HepG2 (cell line): ENCODE data around the gene HLA-DMB. TPM values are rescaled to one million over a fixed set of nuclear protein-coding genes. Genes with fewer than 3 reads are reported as not detected.

Source experiments
- ATAD3A ChIP-seq: sonication (generic); formaldehyde crosslinking; IDR thresholded peaks from 2 replicates; pipeline ENCODE4 v1.4.0; 2020; ENCODE audit warnings: missing genetic modification reagents
- DNMT3B ChIP-seq: conservative IDR thresholded peaks from 2 replicates; pipeline ENCODE4 v1.6.1; 2016; ENCODE audit warnings: missing biosample characterization, control low read depth
- KLF11 ChIP-seq: IDR thresholded peaks from 2 replicates; pipeline ENCODE4 v1.6.1; 2016; ENCODE audit warnings: missing compliant biosample characterization
- KLF6 ChIP-seq: IDR thresholded peaks from 2 replicates; pipeline ENCODE4 v1.8.0; 2016; ENCODE audit warnings: missing biosample characterization, missing genetic modification reagents
- NCOR1 ChIP-seq: fragments of 200-600 bp; sonication (generic); IDR thresholded peaks from 2 replicates; pipeline ENCODE4 v1.7.0; 2017; ENCODE audit warnings: antibody characterized with exemption, low read length, borderline replicate concordance
- PHF5A ChIP-seq: IDR thresholded peaks from one replicate; pipeline ENCODE4 v1.6.1; 2018; ENCODE audit warnings: low read depth, missing genetic modification reagents; ENCODE audit not compliant: unreplicated experiment
- SP4 ChIP-seq: sonication (generic); formaldehyde crosslinking; IDR thresholded peaks from 2 replicates; pipeline ENCODE4 v1.8.1; 2023; ENCODE audit warnings: mild to moderate bottlenecking, missing genetic modification reagents
- TARDBP ChIP-seq: sonication (generic); formaldehyde crosslinking; IDR thresholded peaks from 2 replicates; pipeline ENCODE4 v1.8.0; 2022; ENCODE audit warnings: mild to moderate bottlenecking, missing genetic modification reagents
- ZNF263 ChIP-seq: sonication (generic); formaldehyde crosslinking; IDR thresholded peaks from 2 replicates; pipeline ENCODE4 v1.4.0; 2020; ENCODE audit warnings: missing genetic modification reagents
- ZNF329 ChIP-seq: sonication (generic); formaldehyde crosslinking; IDR thresholded peaks from 2 replicates; pipeline ENCODE4 v1.9.0; 2021; ENCODE audit warnings: low read depth, mild to moderate bottlenecking, missing genetic modification reagents
- ZNF383 ChIP-seq: sonication (generic); formaldehyde crosslinking; IDR thresholded peaks from 2 replicates; pipeline ENCODE4 v1.4.0; 2020; ENCODE audit warnings: missing genetic modification reagents, mild to moderate bottlenecking, borderline replicate concordance
- ZNF878 ChIP-seq: sonication (generic); formaldehyde crosslinking; IDR thresholded peaks from 2 replicates; pipeline ENCODE4 v1.8.1; 2023; ENCODE audit warnings: mild to moderate bottlenecking, missing genetic modification reagents, moderate library complexity
- polyA plus RNA-seq, 8 experiments: library from polyadenylated mRNA; depleted of rRNA in 3 of 8; stranded (reverse) in 7 of 8; unstranded in 1 of 8; fragments of >200 nt; fragmentation: Illumina TruSeq in 4 of 8; extraction: Trizol in 4 of 8; gene quantifications; 2 replicates each; pipeline versions ENCODE4 v1.2.1 to v1.2.3, GENCODE V29; 2011 to 2016; ENCODE audit warnings: low read depth in 4 of 8, missing spikeins in 1 of 8, mixed read lengths in 1 of 8; ENCODE audit not compliant: insufficient read depth in 1 of 8
- total RNA-seq, 5 experiments: library from RNA; depleted of rRNA; stranded (reverse); fragments of >200 nt; fragmentation: Illumina TruSeq; extraction: Trizol; gene quantifications; 2 replicates each; pipeline ENCODE4 v1.2.3, GENCODE V29; 2016; ENCODE audit warnings: low read depth in 1 of 5
- TF ChIP-seq, protein P1 (sequence below): IDR thresholded peaks from 2 replicates; pipeline ENCODE4 v1.6.1; 2016
- TF ChIP-seq, protein P2 (sequence below): sonication (generic); formaldehyde crosslinking; IDR thresholded peaks from 2 replicates; pipeline ENCODE4 v1.8.1; 2023; ENCODE audit warnings: mild to moderate bottlenecking, missing genetic modification reagents, borderline replicate concordance
- TF ChIP-seq, protein P3 (sequence below): sonication (generic); formaldehyde crosslinking; IDR thresholded peaks from 2 replicates; pipeline ENCODE4 v1.8.0; 2022; ENCODE audit warnings: missing genetic modification reagents, mild to moderate bottlenecking, moderate library complexity, borderline replicate concordance
- TF ChIP-seq, protein P4 (sequence below): sonication (generic); formaldehyde crosslinking; IDR thresholded peaks from 2 replicates; pipeline ENCODE4 v1.5.0; 2020; ENCODE audit warnings: mild to moderate bottlenecking, missing genetic modification reagents, moderate library complexity
- TF ChIP-seq, protein P5 (sequence below): sonication (generic); formaldehyde crosslinking; IDR thresholded peaks from 2 replicates; pipeline ENCODE4 v1.5.0; 2020; ENCODE audit warnings: mild to moderate bottlenecking, missing genetic modification reagents
- TF ChIP-seq, protein P6 (sequence below): IDR thresholded peaks from 2 replicates; pipeline ENCODE4 v1.6.1; 2016; ENCODE audit warnings: low read depth, control low read depth
- TF ChIP-seq, protein P7 (sequence below): sonication (generic); formaldehyde crosslinking; IDR thresholded peaks from 2 replicates; pipeline ENCODE4 v1.4.0; 2020; ENCODE audit warnings: missing genetic modification reagents

The HLA-DMB gene
- total and polyA plus RNA-seq, 2 of the 13 experiments (the other 11 are each of a cell fraction or from before 2014, with no cell fraction given) = not detected

DNA sequence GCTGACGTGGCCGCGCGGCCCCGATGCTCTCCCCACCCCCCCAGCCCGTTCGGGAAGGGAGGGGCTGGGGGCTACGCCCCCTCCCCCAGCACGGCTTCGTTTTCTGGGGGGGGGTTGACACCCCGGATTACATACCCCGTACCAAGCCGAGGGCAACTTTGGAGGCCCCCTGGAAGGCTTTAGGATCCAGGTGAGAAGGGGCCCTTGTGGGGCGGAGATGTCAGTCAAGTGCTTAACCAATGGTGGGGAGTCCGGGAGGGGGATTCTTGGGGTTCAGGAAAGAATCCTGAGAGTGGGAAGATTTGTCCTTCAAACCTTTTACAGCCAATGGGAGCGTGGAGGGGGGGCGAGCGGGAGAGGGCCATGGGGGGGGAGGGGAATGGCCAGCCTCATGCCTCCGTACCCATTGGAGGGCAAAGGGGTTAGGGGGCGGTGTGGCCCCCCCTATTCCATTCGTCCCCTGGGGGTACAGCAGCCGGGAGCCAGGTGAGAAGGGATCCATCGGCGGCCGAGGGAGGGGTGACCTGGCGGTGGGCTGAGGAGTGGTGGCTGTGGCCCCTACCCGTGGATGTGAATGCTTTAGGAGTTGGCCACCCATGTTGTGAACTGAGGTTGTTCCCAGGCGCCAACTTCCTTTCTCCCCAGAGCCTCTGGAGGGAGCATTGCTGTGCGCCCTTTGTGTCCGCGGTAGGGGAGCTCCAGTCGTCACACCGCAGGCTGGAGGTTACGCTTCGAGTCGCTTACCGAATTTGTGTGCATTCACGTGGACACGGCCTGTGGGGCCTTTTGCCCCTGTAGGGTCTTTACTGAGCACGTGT is 28.2 kb upstream of the HLA-DMB start (continued):
- peak; percentile 75 for TF ChIP-seq ZNF263 (CRISPR knock-in tag)
- 0 out of 2 replicates have a peak, but pooled peaks have one; percentile 49 for TF ChIP-seq ZNF329
- peak; percentile 91; the same call in 1 of the 2 replicates for TF ChIP-seq TARDBP
- no peak; the same call in 1 of the 2 replicates for TF ChIP-seq NCOR1
- TF ChIP-seq, protein P1, sequence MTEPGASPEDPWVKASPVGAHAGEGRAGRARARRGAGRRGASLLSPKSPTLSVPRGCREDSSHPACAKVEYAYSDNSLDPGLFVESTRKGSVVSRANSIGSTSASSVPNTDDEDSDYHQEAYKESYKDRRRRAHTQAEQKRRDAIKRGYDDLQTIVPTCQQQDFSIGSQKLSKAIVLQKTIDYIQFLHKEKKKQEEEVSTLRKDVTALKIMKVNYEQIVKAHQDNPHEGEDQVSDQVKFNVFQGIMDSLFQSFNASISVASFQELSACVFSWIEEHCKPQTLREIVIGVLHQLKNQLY = no peak
- TF ChIP-seq PHF5A = peak; percentile 21
- no peak for TF ChIP-seq ZNF383
- TF ChIP-seq KLF11 (CRISPR knock-in tag) = no peak
- TF ChIP-seq DNMT3B = peak; percentile 21; the same call in 1 of the 2 replicates
- TF ChIP-seq, protein P2, sequence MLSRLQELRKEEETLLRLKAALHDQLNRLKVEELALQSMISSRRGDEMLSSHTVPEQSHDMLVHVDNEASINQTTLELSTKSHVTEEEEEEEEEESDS (CRISPR knock-in tag) = peak; percentile 71; the same call in 1 of the 2 replicates
- 0 out of 2 replicates have a peak, but pooled peaks have one; percentile 28 for TF ChIP-seq KLF6
- TF ChIP-seq, protein P3, sequence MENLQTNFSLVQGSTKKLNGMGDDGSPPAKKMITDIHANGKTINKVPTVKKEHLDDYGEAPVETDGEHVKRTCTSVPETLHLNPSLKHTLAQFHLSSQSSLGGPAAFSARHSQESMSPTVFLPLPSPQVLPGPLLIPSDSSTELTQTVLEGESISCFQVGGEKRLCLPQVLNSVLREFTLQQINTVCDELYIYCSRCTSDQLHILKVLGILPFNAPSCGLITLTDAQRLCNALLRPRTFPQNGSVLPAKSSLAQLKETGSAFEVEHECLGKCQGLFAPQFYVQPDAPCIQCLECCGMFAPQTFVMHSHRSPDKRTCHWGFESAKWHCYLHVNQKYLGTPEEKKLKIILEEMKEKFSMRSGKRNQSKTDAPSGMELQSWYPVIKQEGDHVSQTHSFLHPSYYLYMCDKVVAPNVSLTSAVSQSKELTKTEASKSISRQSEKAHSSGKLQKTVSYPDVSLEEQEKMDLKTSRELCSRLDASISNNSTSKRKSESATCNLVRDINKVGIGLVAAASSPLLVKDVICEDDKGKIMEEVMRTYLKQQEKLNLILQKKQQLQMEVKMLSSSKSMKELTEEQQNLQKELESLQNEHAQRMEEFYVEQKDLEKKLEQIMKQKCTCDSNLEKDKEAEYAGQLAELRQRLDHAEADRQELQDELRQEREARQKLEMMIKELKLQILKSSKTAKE (CRISPR knock-in tag) = no peak
- 0 out of 2 replicates have a peak, but pooled peaks have one; percentile 33 for TF ChIP-seq ZNF878 (CRISPR knock-in tag)
- no peak; the same call in 1 of the 2 replicates for TF ChIP-seq SP4 (CRISPR knock-in tag)
- TF ChIP-seq, protein P4, sequence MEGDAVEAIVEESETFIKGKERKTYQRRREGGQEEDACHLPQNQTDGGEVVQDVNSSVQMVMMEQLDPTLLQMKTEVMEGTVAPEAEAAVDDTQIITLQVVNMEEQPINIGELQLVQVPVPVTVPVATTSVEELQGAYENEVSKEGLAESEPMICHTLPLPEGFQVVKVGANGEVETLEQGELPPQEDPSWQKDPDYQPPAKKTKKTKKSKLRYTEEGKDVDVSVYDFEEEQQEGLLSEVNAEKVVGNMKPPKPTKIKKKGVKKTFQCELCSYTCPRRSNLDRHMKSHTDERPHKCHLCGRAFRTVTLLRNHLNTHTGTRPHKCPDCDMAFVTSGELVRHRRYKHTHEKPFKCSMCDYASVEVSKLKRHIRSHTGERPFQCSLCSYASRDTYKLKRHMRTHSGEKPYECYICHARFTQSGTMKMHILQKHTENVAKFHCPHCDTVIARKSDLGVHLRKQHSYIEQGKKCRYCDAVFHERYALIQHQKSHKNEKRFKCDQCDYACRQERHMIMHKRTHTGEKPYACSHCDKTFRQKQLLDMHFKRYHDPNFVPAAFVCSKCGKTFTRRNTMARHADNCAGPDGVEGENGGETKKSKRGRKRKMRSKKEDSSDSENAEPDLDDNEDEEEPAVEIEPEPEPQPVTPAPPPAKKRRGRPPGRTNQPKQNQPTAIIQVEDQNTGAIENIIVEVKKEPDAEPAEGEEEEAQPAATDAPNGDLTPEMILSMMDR = peak; percentile 30
- TF ChIP-seq, protein P5, sequence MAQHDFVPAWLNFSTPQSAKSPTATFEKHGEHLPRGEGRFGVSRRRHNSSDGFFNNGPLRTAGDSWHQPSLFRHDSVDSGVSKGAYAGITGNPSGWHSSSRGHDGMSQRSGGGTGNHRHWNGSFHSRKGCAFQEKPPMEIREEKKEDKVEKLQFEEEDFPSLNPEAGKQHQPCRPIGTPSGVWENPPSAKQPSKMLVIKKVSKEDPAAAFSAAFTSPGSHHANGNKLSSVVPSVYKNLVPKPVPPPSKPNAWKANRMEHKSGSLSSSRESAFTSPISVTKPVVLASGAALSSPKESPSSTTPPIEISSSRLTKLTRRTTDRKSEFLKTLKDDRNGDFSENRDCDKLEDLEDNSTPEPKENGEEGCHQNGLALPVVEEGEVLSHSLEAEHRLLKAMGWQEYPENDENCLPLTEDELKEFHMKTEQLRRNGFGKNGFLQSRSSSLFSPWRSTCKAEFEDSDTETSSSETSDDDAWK = no peak
- TF ChIP-seq, protein P6, sequence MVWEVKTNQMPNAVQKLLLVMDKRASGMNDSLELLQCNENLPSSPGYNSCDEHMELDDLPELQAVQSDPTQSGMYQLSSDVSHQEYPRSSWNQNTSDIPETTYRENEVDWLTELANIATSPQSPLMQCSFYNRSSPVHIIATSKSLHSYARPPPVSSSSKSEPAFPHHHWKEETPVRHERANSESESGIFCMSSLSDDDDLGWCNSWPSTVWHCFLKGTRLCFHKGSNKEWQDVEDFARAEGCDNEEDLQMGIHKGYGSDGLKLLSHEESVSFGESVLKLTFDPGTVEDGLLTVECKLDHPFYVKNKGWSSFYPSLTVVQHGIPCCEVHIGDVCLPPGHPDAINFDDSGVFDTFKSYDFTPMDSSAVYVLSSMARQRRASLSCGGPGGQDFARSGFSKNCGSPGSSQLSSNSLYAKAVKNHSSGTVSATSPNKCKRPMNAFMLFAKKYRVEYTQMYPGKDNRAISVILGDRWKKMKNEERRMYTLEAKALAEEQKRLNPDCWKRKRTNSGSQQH (CRISPR knock-in tag) = peak; percentile 58
- TF ChIP-seq, protein P7, sequence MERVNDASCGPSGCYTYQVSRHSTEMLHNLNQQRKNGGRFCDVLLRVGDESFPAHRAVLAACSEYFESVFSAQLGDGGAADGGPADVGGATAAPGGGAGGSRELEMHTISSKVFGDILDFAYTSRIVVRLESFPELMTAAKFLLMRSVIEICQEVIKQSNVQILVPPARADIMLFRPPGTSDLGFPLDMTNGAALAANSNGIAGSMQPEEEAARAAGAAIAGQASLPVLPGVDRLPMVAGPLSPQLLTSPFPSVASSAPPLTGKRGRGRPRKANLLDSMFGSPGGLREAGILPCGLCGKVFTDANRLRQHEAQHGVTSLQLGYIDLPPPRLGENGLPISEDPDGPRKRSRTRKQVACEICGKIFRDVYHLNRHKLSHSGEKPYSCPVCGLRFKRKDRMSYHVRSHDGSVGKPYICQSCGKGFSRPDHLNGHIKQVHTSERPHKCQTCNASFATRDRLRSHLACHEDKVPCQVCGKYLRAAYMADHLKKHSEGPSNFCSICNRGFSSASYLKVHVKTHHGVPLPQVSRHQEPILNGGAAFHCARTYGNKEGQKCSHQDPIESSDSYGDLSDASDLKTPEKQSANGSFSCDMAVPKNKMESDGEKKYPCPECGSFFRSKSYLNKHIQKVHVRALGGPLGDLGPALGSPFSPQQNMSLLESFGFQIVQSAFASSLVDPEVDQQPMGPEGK (CRISPR knock-in tag) = peak; percentile 48
- TF ChIP-seq ATAD3A (CRISPR knock-in tag) = no peak
